K562 (cell line): ENCODE measurements around the gene VWA7.

ENCODE experiments used
- CBX5 ChIP-seq: IDR thresholded peaks from 2 replicates; pipeline ENCODE4 v1.6.1; 2014; ENCODE audit warnings: low read depth, borderline replicate concordance
- CTBP1 ChIP-seq: fragments of 450-650 bp; IDR thresholded peaks from 2 replicates; pipeline ENCODE4 v1.6.1; 2016; ENCODE audit warnings: borderline replicate concordance
- GTF2B ChIP-seq: IDR thresholded peaks from 2 replicates; pipeline ENCODE4 v1.6.1; 2011; ENCODE audit not compliant: insufficient read length; ENCODE audit errors: extremely low read depth
- MIER1 ChIP-seq: fragments of 450-650 bp; IDR thresholded peaks from 2 replicates; pipeline ENCODE4 v1.6.1; 2016; ENCODE audit warnings: antibody characterized with exemption, mild to moderate bottlenecking, low read depth
- MXI1 ChIP-seq: IDR thresholded peaks from 2 replicates; pipeline ENCODE4 v1.6.1; 2011; ENCODE audit warnings: low read depth, mild to moderate bottlenecking, improper control_type of control experiment, low read length
- NRF1 ChIP-seq, 2 experiments: fragments of 450-650 bp; IDR thresholded peaks in 1 of 2; conservative IDR thresholded peaks in 1 of 2; 2 replicates each; pipeline ENCODE4 v1.6.1; 2014; ENCODE audit warnings: mild to moderate bottlenecking in 2 of 2
- POLR2A ChIP-seq: fragments of 450-650 bp; conservative IDR thresholded peaks from 2 replicates; pipeline ENCODE4 v1.6.1; 2016
- RAD51 ChIP-seq: fragments of 450-650 bp; IDR thresholded peaks from 2 replicates; pipeline ENCODE4 v1.7.1; 2016; ENCODE audit warnings: low read depth, mild to moderate bottlenecking, borderline replicate concordance
- RBM34 ChIP-seq: fragments of 200-400 bp; formaldehyde crosslinking; IDR thresholded peaks from 2 replicates; pipeline ENCODE4 v1.6.1; 2018; ENCODE audit warnings: low read length, borderline replicate concordance; ENCODE audit not compliant: insufficient read depth
- ZFX ChIP-seq: sonication (generic); formaldehyde crosslinking; IDR thresholded peaks from 2 replicates; pipeline ENCODE4 v1.8.0; 2022; ENCODE audit warnings: mild to moderate bottlenecking, missing genetic modification reagents, moderate library complexity
- ZNF311 ChIP-seq: fragments of 250-450 bp; sonication (Bioruptor Pico); IDR thresholded peaks from 2 replicates; pipeline ENCODE4 v1.4.0; 2020; ENCODE audit warnings: mild to moderate bottlenecking, moderate library complexity
- TF ChIP-seq, protein P1 (sequence below): sonication (generic); formaldehyde crosslinking; IDR thresholded peaks from 2 replicates; pipeline ENCODE4 v1.8.1; 2023; ENCODE audit warnings: mild to moderate bottlenecking, missing genetic modification reagents

GRCh38 chr6:31811645-31812044 is 34.5 kb upstream of the VWA7 start:
- TF ChIP-seq, protein P1, sequence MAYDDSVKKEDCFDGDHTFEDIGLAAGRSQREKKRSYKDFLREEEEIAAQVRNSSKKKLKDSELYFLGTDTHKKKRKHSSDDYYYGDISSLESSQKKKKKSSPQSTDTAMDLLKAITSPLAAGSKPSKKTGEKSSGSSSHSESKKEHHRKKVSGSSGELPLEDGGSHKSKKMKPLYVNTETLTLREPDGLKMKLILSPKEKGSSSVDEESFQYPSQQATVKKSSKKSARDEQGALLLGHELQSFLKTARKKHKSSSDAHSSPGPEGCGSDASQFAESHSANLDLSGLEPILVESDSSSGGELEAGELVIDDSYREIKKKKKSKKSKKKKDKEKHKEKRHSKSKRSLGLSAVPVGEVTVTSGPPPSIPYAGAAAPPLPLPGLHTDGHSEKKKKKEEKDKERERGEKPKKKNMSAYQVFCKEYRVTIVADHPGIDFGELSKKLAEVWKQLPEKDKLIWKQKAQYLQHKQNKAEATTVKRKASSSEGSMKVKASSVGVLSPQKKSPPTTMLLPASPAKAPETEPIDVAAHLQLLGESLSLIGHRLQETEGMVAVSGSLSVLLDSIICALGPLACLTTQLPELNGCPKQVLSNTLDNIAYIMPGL (CRISPR knock-in tag): no peak
- TF ChIP-seq GTF2B (no peak), MXI1 (no peak), MIER1 (no peak), POLR2A (no peak), NRF1 (conservative IDR thresholded peaks at IDR 0.05 in 1 of 2, IDR thresholded peaks at IDR 0.05 in 1 of 2) (no peak), RAD51 (no peak), CTBP1 (no peak), CBX5 (no peak), ZNF311 (CRISPR knock-in tag) (no peak), RBM34 (no peak), ZFX (CRISPR knock-in tag) (no peak)
